DOHH2 (cell line): ENCODE measurements around the gene TRPC1.

Source experiments
- H3F3A ChIP-seq: fragments of 200-600 bp; sonication (generic), shearing (Covaris generic); 2 replicates; pipeline ENCODE4 v1.6.0; 2016; ENCODE audit warnings: antibody characterized with exemption, mild to moderate bottlenecking; ENCODE audit not compliant: control insufficient read depth, insufficient read depth
- H3K27ac ChIP-seq: fragments of 200-600 bp; sonication (generic); 2 replicates; pipeline ENCODE4 v1.5.1; 2014; ENCODE audit warnings: low read depth, mild to moderate bottlenecking, low read length, moderate library complexity
- H3K27me3 ChIP-seq: fragments of 200-600 bp; sonication (generic); 2 replicates; pipeline ENCODE4 v1.6.1; 2014; ENCODE audit warnings: mild to moderate bottlenecking, low read length, mixed read lengths; ENCODE audit not compliant: control insufficient read depth
- H3K36me3 ChIP-seq: fragments of 200-600 bp; sonication (generic); 2 replicates; pipeline ENCODE4 v1.6.1; 2014; ENCODE audit warnings: mild to moderate bottlenecking, low read length, moderate library complexity, mixed read lengths; ENCODE audit not compliant: control insufficient read depth
- H3K4me1 ChIP-seq: fragments of 200-600 bp; sonication (generic); 2 replicates; pipeline ENCODE4 v1.6.1; 2014; ENCODE audit warnings: mild to moderate bottlenecking, low read length, mixed read lengths; ENCODE audit not compliant: control insufficient read depth
- H3K4me2 ChIP-seq: fragments of 200-600 bp; sonication (generic); 2 replicates; pipeline ENCODE4 v1.6.0; 2014; ENCODE audit warnings: mild to moderate bottlenecking, low read length, moderate library complexity
- H3K4me3 ChIP-seq: fragments of 200-600 bp; sonication (generic); 2 replicates; pipeline ENCODE4 v1.5.1; 2014; ENCODE audit warnings: mild to moderate bottlenecking, low read length, mixed read lengths
- H3K79me2 ChIP-seq: fragments of 200-600 bp; sonication (generic); 2 replicates; pipeline ENCODE4 v1.6.1; 2014; ENCODE audit warnings: mild to moderate bottlenecking, low read length, mixed read lengths; ENCODE audit not compliant: control insufficient read depth
- H3K9me2 ChIP-seq: fragments of 200-600 bp; sonication (generic); replicated peaks from 2 replicates; pipeline ENCODE4 v1.6.1; 2014; ENCODE audit warnings: mild to moderate bottlenecking, low read length, mixed read lengths; ENCODE audit not compliant: control insufficient read depth
- H3K9me3 ChIP-seq: fragments of 200-600 bp; sonication (generic); 2 replicates; pipeline ENCODE4 v1.6.1; 2014; ENCODE audit warnings: antibody characterized with exemption, low read length, mixed read lengths; ENCODE audit not compliant: control insufficient read depth, insufficient read depth
- H4K20me1 ChIP-seq: fragments of 200-600 bp; sonication (generic); 2 replicates; pipeline ENCODE4 v1.6.0; 2014; ENCODE audit warnings: low read depth, mild to moderate bottlenecking, antibody characterized with exemption, low read length, moderate library complexity; ENCODE audit not compliant: control insufficient read depth, insufficient read depth
- EZH2phosphoT487 ChIP-seq: fragments of 200-600 bp; sonication (generic); IDR thresholded peaks from 2 replicates; pipeline ENCODE4 v1.6.1; 2017; ENCODE audit warnings: borderline replicate concordance, mild to moderate bottlenecking, antibody characterized with exemption, low read length, moderate library complexity, mixed read lengths
- TF ChIP-seq, protein P1 (sequence below): fragments of 200-600 bp; sonication (generic); IDR thresholded peaks from one replicate; pipeline ENCODE4 v1.5.1; 2014; ENCODE audit warnings: antibody characterized with exemption, mild to moderate bottlenecking, low read depth, low read length; ENCODE audit not compliant: poor library complexity, severe bottlenecking

TRPC1 gene

DNA sequence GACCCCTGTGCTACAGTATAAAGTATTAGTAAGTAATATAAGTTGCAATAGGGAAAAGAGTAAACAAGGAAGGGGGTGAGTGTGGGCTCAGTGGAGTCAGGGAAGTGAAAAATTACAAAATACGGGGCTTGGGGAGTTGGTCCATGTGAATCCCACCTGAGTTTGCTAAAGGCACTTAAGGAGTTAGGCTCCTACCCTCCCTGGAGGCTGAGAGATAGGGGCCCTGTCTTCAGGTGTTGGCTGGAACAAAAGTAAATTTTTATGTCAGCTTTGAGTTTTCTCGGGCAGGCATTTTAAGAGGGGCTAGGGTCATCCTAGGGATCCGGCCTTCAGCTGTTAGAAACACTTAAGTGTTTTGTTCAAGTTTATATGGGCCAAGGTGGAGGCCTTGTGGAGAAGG, 8.2 kb downstream of the TRPC1 start:
- Histone ChIP-seq H3K4me2 (no peak overlapping the region), H3K4me1 (no peaks in the 10 kb centered on the region), H3K36me3 (no peaks in the 10 kb centered on the region), H3K4me3 (no peak overlapping the region), H4K20me1 (no peaks in the 10 kb centered on the region), H3K9me2 (no peaks in the 10 kb centered on the region), H3F3A (no peaks in the 10 kb centered on the region), H3K9me3 (no peaks in the 10 kb centered on the region), H3K79me2 (no peaks in the 10 kb centered on the region), H3K27ac (no peak overlapping the region), H3K27me3 (no peaks in the 10 kb centered on the region)
- TF ChIP-seq, protein P1, sequence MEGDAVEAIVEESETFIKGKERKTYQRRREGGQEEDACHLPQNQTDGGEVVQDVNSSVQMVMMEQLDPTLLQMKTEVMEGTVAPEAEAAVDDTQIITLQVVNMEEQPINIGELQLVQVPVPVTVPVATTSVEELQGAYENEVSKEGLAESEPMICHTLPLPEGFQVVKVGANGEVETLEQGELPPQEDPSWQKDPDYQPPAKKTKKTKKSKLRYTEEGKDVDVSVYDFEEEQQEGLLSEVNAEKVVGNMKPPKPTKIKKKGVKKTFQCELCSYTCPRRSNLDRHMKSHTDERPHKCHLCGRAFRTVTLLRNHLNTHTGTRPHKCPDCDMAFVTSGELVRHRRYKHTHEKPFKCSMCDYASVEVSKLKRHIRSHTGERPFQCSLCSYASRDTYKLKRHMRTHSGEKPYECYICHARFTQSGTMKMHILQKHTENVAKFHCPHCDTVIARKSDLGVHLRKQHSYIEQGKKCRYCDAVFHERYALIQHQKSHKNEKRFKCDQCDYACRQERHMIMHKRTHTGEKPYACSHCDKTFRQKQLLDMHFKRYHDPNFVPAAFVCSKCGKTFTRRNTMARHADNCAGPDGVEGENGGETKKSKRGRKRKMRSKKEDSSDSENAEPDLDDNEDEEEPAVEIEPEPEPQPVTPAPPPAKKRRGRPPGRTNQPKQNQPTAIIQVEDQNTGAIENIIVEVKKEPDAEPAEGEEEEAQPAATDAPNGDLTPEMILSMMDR, result no peak
- TF ChIP-seq EZH2phosphoT487, result no peak

DNA sequence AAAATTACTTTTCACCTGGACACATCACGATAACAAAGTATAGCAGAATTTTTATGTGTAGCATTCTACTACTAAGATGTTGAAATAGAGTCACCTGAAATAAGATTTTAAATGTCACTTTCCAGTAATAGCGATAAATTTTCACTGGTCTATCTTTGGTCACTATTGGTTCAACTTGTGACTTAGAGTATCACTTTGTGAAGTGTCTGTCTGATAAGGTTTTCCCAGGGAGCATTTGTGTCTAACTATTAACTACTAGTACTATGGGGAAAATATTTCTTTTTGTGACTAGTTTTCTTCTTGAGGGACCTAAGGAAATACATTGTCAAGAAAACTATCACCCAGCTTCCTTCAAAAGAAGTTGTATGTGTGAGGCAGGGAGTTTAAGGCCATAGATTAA, 11.0 kb downstream of the TRPC1 start:
- H3K4me1 ChIP-seq, result no peaks in the 10 kb centered on the region
- no peak for TF ChIP-seq EZH2phosphoT487
- TF ChIP-seq, protein P1, result no peak
- no peaks in the 10 kb centered on the region for H4K20me1 ChIP-seq
- H3K27ac ChIP-seq, result no peak overlapping the region
- H3K36me3 ChIP-seq, result no peaks in the 10 kb centered on the region
- H3F3A ChIP-seq, result no peaks in the 10 kb centered on the region
- no peaks in the 10 kb centered on the region for H3K79me2 ChIP-seq
- H3K9me2 ChIP-seq, result no peaks in the 10 kb centered on the region
- no peak overlapping the region for H3K4me2 ChIP-seq
- no peaks in the 10 kb centered on the region for H3K9me3 ChIP-seq
- H3K27me3 ChIP-seq, result no peaks in the 10 kb centered on the region
- H3K4me3 ChIP-seq, result no peak overlapping the region

DNA sequence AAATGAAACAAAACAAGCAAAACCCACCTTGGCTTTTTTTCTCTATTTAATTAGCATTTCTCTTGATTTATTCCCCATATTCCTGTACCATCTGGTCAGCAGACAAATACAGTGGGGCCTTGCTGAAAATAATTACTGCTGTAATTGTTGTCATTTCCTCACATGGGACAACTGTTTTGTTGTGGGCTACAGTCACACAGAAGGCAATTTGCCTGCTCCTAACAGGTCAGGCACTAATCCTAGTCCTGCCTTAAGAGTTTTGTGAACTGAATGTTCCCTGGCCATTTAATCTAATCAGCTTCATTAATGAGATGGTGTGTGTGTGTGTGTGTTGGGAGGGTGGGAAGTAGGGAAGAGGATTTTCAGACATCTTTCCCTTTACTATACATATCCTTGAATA, 11.6 kb downstream of the TRPC1 start:
- no peaks in the 10 kb centered on the region for H3K27me3 ChIP-seq
- no peaks in the 10 kb centered on the region for H4K20me1 ChIP-seq
- H3K79me2 ChIP-seq, result no peaks in the 10 kb centered on the region
- H3K4me2 ChIP-seq, result no peak overlapping the region
- no peaks in the 10 kb centered on the region for H3F3A ChIP-seq
- H3K4me3 ChIP-seq, result no peak overlapping the region
- TF ChIP-seq, protein P1, result no peak
- TF ChIP-seq EZH2phosphoT487, result no peak
- no peaks in the 10 kb centered on the region for H3K9me3 ChIP-seq
- no peak overlapping the region for H3K27ac ChIP-seq
- no peaks in the 10 kb centered on the region for H3K4me1 ChIP-seq
- H3K36me3 ChIP-seq, result no peaks in the 10 kb centered on the region
- H3K9me2 ChIP-seq, result no peaks in the 10 kb centered on the region

- Histone ChIP-seq H3K27ac (no peak overlapping the region), H4K20me1 (no peaks in the 10 kb centered on the region), H3K79me2 (no peaks in the 10 kb centered on the region), H3K9me3 (no peaks in the 10 kb centered on the region), H3K4me2 (no peak overlapping the region), H3K27me3 (no peaks in the 10 kb centered on the region), H3K36me3 (no peaks in the 10 kb centered on the region), H3F3A (no peaks in the 10 kb centered on the region), H3K9me2 (no peaks in the 10 kb centered on the region), H3K4me3 (no peak overlapping the region), H3K4me1 (no peaks in the 10 kb centered on the region)
- TF ChIP-seq, protein P1, result no peak
- no peak for TF ChIP-seq EZH2phosphoT487
These were observed 14.6 kb downstream of the TRPC1 start for GRCh38 chr3:142738396-142738795.
